Thyroid gland (tissue), 4 donors: ENCODE results near the gene ABHD4. TPM values are rescaled to one million over a fixed set of nuclear protein-coding genes. Genes with fewer than 3 reads are reported as not detected.

ENCODE experiments used
- DNase-seq, 2 donors: peaks; one replicate each; pipeline ENCODE4 v3.0.0-alpha.2; 2019
- H3K27ac ChIP-seq, 3 donors: fragments of 200-600 bp; sonication (generic); 1 replicate in 2 of 3; 2 replicates in 1 of 3; pipeline ENCODE4 v1.5.1; 2016 to 2019; ENCODE audit warnings: mild to moderate bottlenecking in 1 of 3, moderate library complexity in 1 of 3
- H3K27me3 ChIP-seq: fragments of 200-600 bp; sonication (generic); one replicate; pipeline ENCODE4 v1.5.1; 2019
- H3K36me3 ChIP-seq, 2 donors: fragments of 200-600 bp; sonication (generic); one replicate each; pipeline ENCODE4 v1.5.1; 2016 to 2019
- H3K4me1 ChIP-seq, 2 donors: fragments of 200-600 bp; sonication (generic); one replicate each; pipeline ENCODE4 v1.5.1; 2017 to 2019
- H3K4me3 ChIP-seq, 3 donors: fragments of 200-600 bp; sonication (generic); replicated peaks in 1 of 3; 1 replicate in 2 of 3; 2 replicates in 1 of 3; pipeline ENCODE4 v1.5.1; 2016; ENCODE audit warnings: mild to moderate bottlenecking in 1 of 3
- H3K9me3 ChIP-seq: fragments of 200-600 bp; sonication (generic); one replicate; pipeline ENCODE4 v1.5.1; 2017
- POLR2A ChIP-seq, 2 donors: fragments of 450-650 bp; IDR thresholded peaks; one replicate each; pipeline ENCODE4 v1.6.1; 2017; ENCODE audit warnings: antibody characterized with exemption in 2 of 2, mild to moderate bottlenecking in 2 of 2, moderate library complexity in 1 of 2
- WGBS, 2 donors: methylation state at CpG; one replicate each; pipeline ENCODE4 v1.1.5; 2017; 5-methylcytosine and 5-hydroxymethylcytosine counted together
- intact Hi-C: fragments of 100-400 bp; cut with DNase I; formaldehyde crosslinking; loops from one replicate; pipeline ENCODE4 v1.15.1; 2023
- total RNA-seq, 4 donors: library from RNA; depleted of rRNA; stranded (reverse); fragments of >200 nt; gene quantifications; one replicate each; pipeline ENCODE4 v1.2.3, GENCODE V29; 2016
- TF ChIP-seq, protein P1 (sequence below), 6 experiments: fragments of 200-600 bp in 3 of 6; fragments of 450-650 bp in 3 of 6; sonication (generic) in 3 of 6; IDR thresholded peaks; one replicate each; pipeline ENCODE4 v1.5.1; 2016 to 2019; ENCODE audit warnings: antibody characterized with exemption in 6 of 6, mild to moderate bottlenecking in 2 of 6, inconsistent platforms in 1 of 6, moderate library complexity in 1 of 6

Gene ABHD4
- total RNA-seq, 4 donors from 2014 or later, result 31.5 to 66.4 (median 53.7) TPM

DNA sequence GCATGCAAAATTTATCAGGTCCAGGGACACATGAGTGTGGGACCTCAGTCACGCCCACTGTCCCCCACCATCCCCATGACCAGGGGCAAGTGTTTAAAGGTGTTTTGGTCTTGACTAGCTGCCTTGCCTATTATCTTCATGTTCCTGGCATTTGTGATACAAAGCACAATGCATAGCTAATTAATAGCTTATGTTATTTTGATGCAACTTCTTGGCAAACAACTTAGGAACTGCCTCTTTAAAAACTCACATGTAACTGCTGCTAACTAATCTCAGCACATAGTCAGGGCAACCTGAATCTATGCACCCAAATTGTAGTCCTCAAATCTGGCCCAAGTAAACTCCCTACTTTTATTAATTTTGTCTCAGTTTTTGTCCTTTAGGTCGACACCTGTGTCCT lies 53.5 kb downstream of the ABHD4 start:
- no peaks in the 10 kb centered on the region for H3K9me3 ChIP-seq
- no peak for TF ChIP-seq POLR2A (IDR thresholded peaks at IDR 0.05)
- TF ChIP-seq, protein P1, sequence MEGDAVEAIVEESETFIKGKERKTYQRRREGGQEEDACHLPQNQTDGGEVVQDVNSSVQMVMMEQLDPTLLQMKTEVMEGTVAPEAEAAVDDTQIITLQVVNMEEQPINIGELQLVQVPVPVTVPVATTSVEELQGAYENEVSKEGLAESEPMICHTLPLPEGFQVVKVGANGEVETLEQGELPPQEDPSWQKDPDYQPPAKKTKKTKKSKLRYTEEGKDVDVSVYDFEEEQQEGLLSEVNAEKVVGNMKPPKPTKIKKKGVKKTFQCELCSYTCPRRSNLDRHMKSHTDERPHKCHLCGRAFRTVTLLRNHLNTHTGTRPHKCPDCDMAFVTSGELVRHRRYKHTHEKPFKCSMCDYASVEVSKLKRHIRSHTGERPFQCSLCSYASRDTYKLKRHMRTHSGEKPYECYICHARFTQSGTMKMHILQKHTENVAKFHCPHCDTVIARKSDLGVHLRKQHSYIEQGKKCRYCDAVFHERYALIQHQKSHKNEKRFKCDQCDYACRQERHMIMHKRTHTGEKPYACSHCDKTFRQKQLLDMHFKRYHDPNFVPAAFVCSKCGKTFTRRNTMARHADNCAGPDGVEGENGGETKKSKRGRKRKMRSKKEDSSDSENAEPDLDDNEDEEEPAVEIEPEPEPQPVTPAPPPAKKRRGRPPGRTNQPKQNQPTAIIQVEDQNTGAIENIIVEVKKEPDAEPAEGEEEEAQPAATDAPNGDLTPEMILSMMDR (IDR thresholded peaks at IDR 0.05), result no peak
- H3K27ac ChIP-seq, result no peak overlapping the region
- H3K4me1 ChIP-seq, result peaks cover 0 to 4% of the 10 kb centered on the region in 2 donors
- DNase-seq, result no peak
- 76 to 91% methylated on average over 2 of the region's 2 CpGs for WGBS, 2 donors
- H3K27me3 ChIP-seq, result no peaks in the 10 kb centered on the region
- intact Hi-C loops, result loop anchor here (5.0 to 10.0 kb wide), 2 partner anchors 94 to 193 kb away; no protein-coding TSS in a partner anchor
- no peak overlapping the region for H3K4me3 ChIP-seq
- no peaks in the 10 kb centered on the region for H3K36me3 ChIP-seq

DNA sequence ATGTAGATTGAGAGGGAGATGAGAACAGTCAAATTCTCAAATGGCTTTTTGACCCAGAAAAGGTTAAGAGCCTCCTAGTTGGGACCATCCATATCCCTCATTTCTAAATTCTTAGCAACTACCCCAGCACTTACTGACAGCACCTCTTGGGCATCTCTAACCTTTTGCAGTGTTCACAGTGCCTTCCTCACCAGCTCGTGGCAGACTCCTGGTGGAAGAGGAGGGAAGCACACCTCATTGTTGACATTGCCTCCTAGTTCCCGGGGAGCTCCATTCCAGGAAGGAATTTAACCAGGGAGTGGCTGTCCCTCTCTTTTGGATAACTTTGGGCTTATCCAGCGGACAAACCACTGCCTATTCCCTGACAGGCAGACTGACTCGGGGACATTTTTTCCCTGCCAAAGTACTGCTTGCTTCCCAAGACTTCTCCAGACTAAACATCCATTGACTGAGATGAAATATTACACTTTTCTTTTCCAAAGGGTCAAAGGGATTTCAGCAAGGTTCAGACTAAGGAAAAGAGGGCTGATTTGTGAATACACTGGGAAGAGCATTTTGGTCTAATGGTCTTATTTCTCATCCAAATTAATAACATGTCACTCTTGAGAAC lies 55.0 kb downstream of the ABHD4 start:
- peak; percentile 70 to 79 for DNase-seq
- H3K27me3 ChIP-seq, result no peaks in the 10 kb centered on the region
- intact Hi-C loops, result loop anchor here (5.0 to 10.0 kb wide), 2 partner anchors 96 to 192 kb away; no protein-coding TSS in a partner anchor

GRCh38 chr14:22656226-22656625 lies 58.1 kb downstream of the ABHD4 start:
- DNase-seq, result no peak
- Histone ChIP-seq H3K36me3 (no peaks in the 10 kb centered on the region), H3K4me1 (peaks cover 0 to 4% of the 10 kb centered on the region in 2 donors), H3K4me3 (no peak overlapping the region), H3K9me3 (no peaks in the 10 kb centered on the region), H3K27ac (no peak overlapping the region), H3K27me3 (no peaks in the 10 kb centered on the region)
- TF ChIP-seq POLR2A (IDR thresholded peaks at IDR 0.05), result no peak
- TF ChIP-seq, protein P1 (IDR thresholded peaks at IDR 0.05), result no peak
- WGBS, 2 donors, result 81 to 88% methylated on average over 2 of the region's 2 CpGs
- intact Hi-C loops, result loop anchor here (10.0 kb wide), 1 partner anchor 189 kb away; no protein-coding TSS in a partner anchor

More for the DNA sequence above, 55.0 kb downstream of the ABHD4 start:
- no peaks in the 10 kb centered on the region for H3K9me3 ChIP-seq
- WGBS, 2 donors, result 2 to 6% methylated on average over 4 of the region's 4 CpGs
- H3K4me1 ChIP-seq, result peaks cover 0 to 4% of the 10 kb centered on the region in 2 donors
- TF ChIP-seq POLR2A (IDR thresholded peaks at IDR 0.05), result no peak
- TF ChIP-seq, protein P1 (IDR thresholded peaks at IDR 0.05), result peak; percentile 61 to 90 (median 85)
- H3K4me3 ChIP-seq, result no peak overlapping the region
- H3K27ac ChIP-seq, result no peak overlapping the region
- no peaks in the 10 kb centered on the region for H3K36me3 ChIP-seq

- intact Hi-C loops, result loop anchor here (10.0 kb wide), 1 partner anchor 188 kb away; no protein-coding TSS in a partner anchor
Measured at GRCh38 chr14:22656945-22657731, 59.0 kb downstream of the ABHD4 start.

More at GRCh38 chr14:22656945-22657731, 59.0 kb downstream of the ABHD4 start:
- H3K4me1 ChIP-seq, result peaks cover 0 to 4% of the 10 kb centered on the region in 2 donors
- no peaks in the 10 kb centered on the region for H3K36me3 ChIP-seq
- H3K27ac ChIP-seq, result no peak overlapping the region
- whole genome bisulfite sequencing, 2 donors, result 57 to 79% methylated on average over 7 to 8 of the region's 8 CpGs
- no peak for DNase-seq
- H3K9me3 ChIP-seq, result no peaks in the 10 kb centered on the region
- H3K4me3 ChIP-seq, result no peak overlapping the region
- no peaks in the 10 kb centered on the region for H3K27me3 ChIP-seq
- no peak for TF ChIP-seq POLR2A (IDR thresholded peaks at IDR 0.05)
- TF ChIP-seq, protein P1 (IDR thresholded peaks at IDR 0.05), result no peak
